Stimulated activated CD8-positive, alpha-beta memory T cell treated with anti-CD3 and anti-CD28 coated beads, Interleukin-15, amount 100 ng/mL, for 48 hours (primary cell): ENCODE data around the gene AREG.

Experiments
- DNase-seq, 2 donors: peaks; one replicate each; pipeline ENCODE4 v3.0.0-alpha.2; 2020; ENCODE audit warnings: low read depth in 2 of 2

Gene AREG

GRCh38 chr4:74463123-74463522 lies 18.2 kb downstream of the AREG start:
- DNase-seq, result no peak

GRCh38 chr4:74464291-74464690 lies 19.4 kb downstream of the AREG start:
- DNase-seq, result no peak

- no peak for DNase-seq
Observed at GRCh38 chr4:74466242-74466641, 21.3 kb downstream of the AREG start.

- no peak for DNase-seq
Observed at GRCh38 chr4:74471264-74471663, 26.3 kb downstream of the AREG start.

- DNase-seq, result no peak
Observed at GRCh38 chr4:74473155-74473811, 28.3 kb downstream of the AREG start.

GRCh38 chr4:74474345-74475090 lies 29.6 kb downstream of the AREG start:
- no peak for DNase-seq

GRCh38 chr4:74475091-74475800 lies 30.3 kb downstream of the AREG start:
- no peak for DNase-seq

- no peak for DNase-seq
Observed at GRCh38 chr4:74475946-74476345, 31.0 kb downstream of the AREG start.

GRCh38 chr4:74479009-74479408 lies 34.1 kb downstream of the AREG start:
- DNase-seq, result no peak

GRCh38 chr4:74480267-74480666 lies 35.3 kb downstream of the AREG start:
- no peak for DNase-seq

- DNase-seq, result no peak
Observed at GRCh38 chr4:74481891-74482609, 37.1 kb downstream of the AREG start.

- DNase-seq, result no peak
Observed at GRCh38 chr4:74483226-74483911, 38.4 kb downstream of the AREG start.

GRCh38 chr4:74486905-74487304 lies 42.0 kb downstream of the AREG start:
- no peak for DNase-seq

- DNase-seq, result no peak
Observed at GRCh38 chr4:74487771-74488170, 42.8 kb downstream of the AREG start.

- DNase-seq, result no peak
Observed at GRCh38 chr4:74490736-74491135, 45.8 kb downstream of the AREG start.

GRCh38 chr4:74499986-74500781 lies 55.2 kb downstream of the AREG start:
- no peak for DNase-seq

- DNase-seq, result no peak
Observed at GRCh38 chr4:74501579-74501978, 56.6 kb downstream of the AREG start.

GRCh38 chr4:74503580-74503979 lies 58.6 kb downstream of the AREG start:
- no peak for DNase-seq

GRCh38 chr4:74504212-74504611 lies 59.3 kb downstream of the AREG start:
- no peak for DNase-seq
